Keratinocyte (primary cell): ENCODE measurements around the gene CC2D1A. TPM values are rescaled to one million over a fixed set of nuclear protein-coding genes. Genes with fewer than 3 reads are reported as not detected.

Experiments
- DNase-seq: peaks from one replicate; pipeline ENCODE4 v3.0.0-alpha.2; 2011; ENCODE audit warnings: low read depth, missing footprints, low spot score
- FAIRE-seq: peaks from 2 replicates; lab custom pipeline; 2011; peaks lifted over from hg19 to GRCh38; lab: Jason Lieb, UNC
- H2AFZ ChIP-seq: 2 replicates; pipeline ENCODE4 v1.6.0; 2012; ENCODE audit warnings: low read length, control low read depth, inconsistent platforms; ENCODE audit not compliant: control insufficient read depth
- H3K27ac ChIP-seq: 2 replicates; pipeline ENCODE4 v1.5.1; 2011; ENCODE audit warnings: low read length; ENCODE audit not compliant: control insufficient read depth, insufficient read depth
- H3K27me3 ChIP-seq: 3 replicates; pipeline ENCODE4 v1.6.0; 2011; ENCODE audit warnings: low read length; ENCODE audit not compliant: control insufficient read depth, insufficient read depth; ENCODE audit errors: extremely low read depth
- H3K36me3 ChIP-seq, 2 experiments: 2 replicates in 1 of 2; 3 replicates in 1 of 2; pipeline ENCODE4 v1.5.1; 2011; ENCODE audit warnings: low read length in 2 of 2, mild to moderate bottlenecking in 1 of 2; ENCODE audit not compliant: control insufficient read depth in 2 of 2, insufficient read depth in 2 of 2; ENCODE audit errors: extremely low read depth in 1 of 2
- H3K4me1 ChIP-seq: 3 replicates; pipeline ENCODE4 v1.5.1; 2011; ENCODE audit warnings: low read length; ENCODE audit not compliant: control insufficient read depth, insufficient read depth; ENCODE audit errors: extremely low read depth
- H3K4me2 ChIP-seq: 3 replicates; pipeline ENCODE4 v1.6.0; 2011; ENCODE audit warnings: low read depth, low read length; ENCODE audit not compliant: control insufficient read depth, insufficient read depth; ENCODE audit errors: extremely low read depth
- H3K4me3 ChIP-seq, 3 experiments: fragments of 200-600 bp in 1 of 3; sonication (generic) in 1 of 3; 2 replicates in 2 of 3; 3 replicates in 1 of 3; pipeline ENCODE4 v1.5.1; 2011 to 2016; ENCODE audit warnings: low read length in 3 of 3, mild to moderate bottlenecking in 3 of 3, control low read depth in 2 of 3, inconsistent platforms in 1 of 3, low read depth in 1 of 3, mixed read lengths in 1 of 3, mixed run types in 1 of 3, moderate library complexity in 1 of 3; ENCODE audit not compliant: control insufficient read depth in 2 of 3, insufficient read depth in 2 of 3; ENCODE audit errors: extremely low read depth in 1 of 3
- H3K79me2 ChIP-seq: 2 replicates; pipeline ENCODE4 v1.6.0; 2012; ENCODE audit warnings: low read length; ENCODE audit not compliant: control insufficient read depth, insufficient read depth
- H3K9ac ChIP-seq: 3 replicates; pipeline ENCODE4 v1.6.0; 2011; ENCODE audit warnings: low read length; ENCODE audit not compliant: control insufficient read depth, insufficient read depth; ENCODE audit errors: extremely low read depth
- H3K9me1 ChIP-seq: 3 replicates; pipeline ENCODE4 v1.6.0; 2011; ENCODE audit warnings: low read length; ENCODE audit not compliant: control insufficient read depth, insufficient read depth; ENCODE audit errors: extremely low read depth
- H3K9me3 ChIP-seq: 2 replicates; pipeline ENCODE4 v1.5.1; 2012; ENCODE audit warnings: low read depth, low read length; ENCODE audit not compliant: control insufficient read depth
- H4K20me1 ChIP-seq: 3 replicates; pipeline ENCODE4 v1.6.0; 2011; ENCODE audit warnings: low read length; ENCODE audit not compliant: control insufficient read depth, insufficient read depth; ENCODE audit errors: extremely low read depth
- EZH2 ChIP-seq: IDR thresholded peaks from one replicate; pipeline ENCODE4 v1.6.1; 2012; ENCODE audit warnings: inconsistent platforms, mild to moderate bottlenecking, low read length, moderate library complexity
- dilution Hi-C: fragments of 300-500 bp; cut with MboI; formaldehyde crosslinking; loops from one replicate; pipeline ENCODE4 v1.7.0; 2020; ENCODE audit warnings: low sequenced_read_pairs; ENCODE audit not compliant: extremely low pct_ligation_motif_present
- polyA plus RNA-seq, 5 experiments: library from polyadenylated mRNA; depleted of rRNA in 3 of 5; stranded (reverse) in 3 of 5; stranded (forward) in 1 of 5; unstranded in 1 of 5; fragments of >200 nt; gene quantifications; 1 replicate in 1 of 5; 2 replicates in 3 of 5; 3 replicates in 1 of 5; pipeline versions ENCODE4 v1.2.1 to v1.2.3, GENCODE V29; 2011 to 2012; ENCODE audit warnings: missing spikeins in 2 of 5, low read depth in 1 of 5, low replicate concordance in 1 of 5
- TF ChIP-seq, protein P1 (sequence below), 3 experiments: IDR thresholded peaks in 1 of 3; conservative IDR thresholded peaks in 1 of 3; optimal IDR thresholded peaks in 1 of 3; 2 replicates in 2 of 3; 3 replicates in 1 of 3; pipeline versions ENCODE3 to v1.5.1; 2011; ENCODE audit warnings: low read length in 3 of 3, mild to moderate bottlenecking in 3 of 3, moderate library complexity in 2 of 3, control low read depth in 1 of 3, inconsistent platforms in 1 of 3; ENCODE audit not compliant: insufficient read depth in 2 of 3; ENCODE audit errors: extremely low read depth in 1 of 3

CC2D1A gene
- polyA plus RNA-seq, 1 donor (not counting 4 experiments of a cell fraction or from before 2014, with no cell fraction given) = 11.2 TPM

DNA sequence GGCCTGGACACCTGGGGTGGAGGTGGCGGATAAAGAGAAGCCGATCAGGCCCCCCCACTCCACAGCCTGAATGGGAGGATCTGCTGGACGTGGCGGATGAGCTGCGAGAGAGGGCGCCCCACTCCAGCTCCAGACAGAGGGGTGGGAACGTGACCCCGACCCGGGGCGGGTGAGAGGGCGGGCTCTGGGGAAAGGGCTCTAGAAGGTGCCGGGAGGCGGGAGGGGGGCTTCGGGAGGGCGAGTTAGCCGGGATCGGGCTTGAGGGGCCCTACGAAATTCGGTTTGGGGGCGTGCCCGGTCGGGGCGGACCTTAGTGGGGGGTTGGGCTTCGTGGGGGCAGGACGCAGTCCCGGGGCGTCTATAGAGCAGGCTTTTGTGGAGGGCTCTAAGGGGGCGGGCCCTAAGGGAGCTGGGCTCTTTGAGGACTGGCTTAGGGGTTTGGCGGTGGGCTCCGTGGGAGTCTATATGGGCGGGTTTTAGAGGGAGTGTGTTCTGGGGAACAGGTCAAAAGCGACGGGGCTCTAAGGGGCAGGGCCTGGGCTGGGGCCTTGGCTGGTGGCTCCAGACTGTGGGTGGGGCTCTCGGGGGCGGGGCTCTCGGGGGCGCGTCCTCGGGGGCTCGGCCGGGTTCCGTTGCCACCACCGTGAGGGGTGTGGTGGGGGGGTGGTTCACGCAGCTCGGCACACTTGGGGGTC lies 33.2 kb upstream of the CC2D1A start:
- dilution Hi-C loops = no loop called here
- Histone ChIP-seq H3K4me3 (peak overlapping the region in 1 of 3 experiments; percentile 8), H4K20me1 (no peaks in the 10 kb centered on the region), H3K36me3 (no peaks in the 10 kb centered on the region), H3K27me3 (no peaks in the 10 kb centered on the region), H3K4me1 (peaks cover 5% of the 10 kb centered on the region), H2AFZ (no peak overlapping the region), H3K4me2 (no peak overlapping the region), H3K9me3 (no peaks in the 10 kb centered on the region), H3K27ac (no peak overlapping the region), H3K9ac (no peak overlapping the region), H3K9me1 (no peaks in the 10 kb centered on the region), H3K79me2 (no peaks in the 10 kb centered on the region)
- FAIRE-seq = no peak
- TF ChIP-seq EZH2 = no peak
- TF ChIP-seq, protein P1, sequence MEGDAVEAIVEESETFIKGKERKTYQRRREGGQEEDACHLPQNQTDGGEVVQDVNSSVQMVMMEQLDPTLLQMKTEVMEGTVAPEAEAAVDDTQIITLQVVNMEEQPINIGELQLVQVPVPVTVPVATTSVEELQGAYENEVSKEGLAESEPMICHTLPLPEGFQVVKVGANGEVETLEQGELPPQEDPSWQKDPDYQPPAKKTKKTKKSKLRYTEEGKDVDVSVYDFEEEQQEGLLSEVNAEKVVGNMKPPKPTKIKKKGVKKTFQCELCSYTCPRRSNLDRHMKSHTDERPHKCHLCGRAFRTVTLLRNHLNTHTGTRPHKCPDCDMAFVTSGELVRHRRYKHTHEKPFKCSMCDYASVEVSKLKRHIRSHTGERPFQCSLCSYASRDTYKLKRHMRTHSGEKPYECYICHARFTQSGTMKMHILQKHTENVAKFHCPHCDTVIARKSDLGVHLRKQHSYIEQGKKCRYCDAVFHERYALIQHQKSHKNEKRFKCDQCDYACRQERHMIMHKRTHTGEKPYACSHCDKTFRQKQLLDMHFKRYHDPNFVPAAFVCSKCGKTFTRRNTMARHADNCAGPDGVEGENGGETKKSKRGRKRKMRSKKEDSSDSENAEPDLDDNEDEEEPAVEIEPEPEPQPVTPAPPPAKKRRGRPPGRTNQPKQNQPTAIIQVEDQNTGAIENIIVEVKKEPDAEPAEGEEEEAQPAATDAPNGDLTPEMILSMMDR (optimal IDR thresholded peaks at IDR 0.05 in 1 of 3, IDR thresholded peaks at IDR 0.05 in 1 of 3, conservative IDR thresholded peaks at IDR 0.05 in 1 of 3; ENCODE audit: extremely low read depth in 1 of 3, insufficient read depth in 2 of 3, low read length in 3 of 3) = peak in 2 of 3 experiments; percentile 17 to 35
- no peak for DNase-seq

DNA sequence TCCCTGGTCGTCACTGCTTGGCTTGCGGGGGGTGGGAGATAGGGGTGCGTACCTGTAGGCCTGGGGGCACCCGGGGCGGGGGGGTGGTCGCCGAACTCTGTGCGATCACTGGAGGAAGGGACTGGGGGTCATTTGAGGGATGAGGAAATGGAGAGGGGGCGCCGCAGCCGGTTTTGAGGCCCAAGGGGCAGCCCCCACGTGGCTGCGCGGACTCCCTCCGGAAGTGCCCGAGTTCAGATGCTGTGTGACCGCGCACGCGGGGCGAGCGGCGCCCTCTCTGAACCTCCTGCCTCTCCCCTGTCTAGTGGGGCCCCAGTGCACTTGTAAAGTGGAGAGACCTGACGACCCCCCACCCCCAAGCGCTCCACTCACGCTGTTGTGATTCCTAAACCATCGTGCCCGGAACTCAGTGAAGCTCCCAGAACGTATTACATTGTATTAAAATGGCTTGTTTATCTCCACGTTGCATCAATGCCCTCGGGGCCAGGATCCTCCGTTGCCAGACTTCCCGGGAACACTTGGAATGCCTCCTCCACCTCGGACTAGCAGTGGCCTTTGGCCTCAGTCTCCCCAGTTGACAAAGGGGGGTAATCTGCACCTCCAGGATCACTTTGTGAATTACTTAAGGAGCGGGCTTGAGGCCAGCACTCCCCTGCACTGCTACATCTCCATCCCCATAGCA lies 32.0 kb upstream of the CC2D1A start:
- H3K79me2 ChIP-seq = no peaks in the 10 kb centered on the region
- no peak for FAIRE-seq
- H3K4me1 ChIP-seq = peaks cover 5% of the 10 kb centered on the region
- dilution Hi-C loops = no loop called here
- no peak for DNase-seq
- no peaks in the 10 kb centered on the region for H3K9me3 ChIP-seq
- no peaks in the 10 kb centered on the region for H3K27me3 ChIP-seq
- no peak for TF ChIP-seq EZH2
- TF ChIP-seq, protein P1 (optimal IDR thresholded peaks at IDR 0.05 in 1 of 3, IDR thresholded peaks at IDR 0.05 in 1 of 3, conservative IDR thresholded peaks at IDR 0.05 in 1 of 3; ENCODE audit: extremely low read depth in 1 of 3, insufficient read depth in 2 of 3, low read length in 3 of 3) = no peak
- H2AFZ ChIP-seq = peak overlapping the region; percentile 23
- H3K4me2 ChIP-seq = peak overlapping the region; percentile 48
- no peak overlapping the region for H3K4me3 ChIP-seq
- H3K9me1 ChIP-seq = no peaks in the 10 kb centered on the region
- no peaks in the 10 kb centered on the region for H3K36me3 ChIP-seq
- no peak overlapping the region for H3K27ac ChIP-seq
- no peak overlapping the region for H3K9ac ChIP-seq
- H4K20me1 ChIP-seq = no peaks in the 10 kb centered on the region
